CD4-positive, alpha-beta T cell (primary cell): ENCODE results near the gene MAPT. TPM values are rescaled to one million over a fixed set of nuclear protein-coding genes. Genes with fewer than 3 reads are reported as not detected.
A peak's percentile ranks its signal among the peaks of the same experiment; 100 is the strongest.

Experiments
- ATAC-seq: fragments of 200-7000 bp; cut with Tn5 transposase; one replicate; pipeline ENCODE4 v1.10.0; 2022; ENCODE audit warnings: mild to moderate bottlenecking; ENCODE audit not compliant: poor library complexity
- CTCF ChIA-PET: fragments of 350-600 bp; sonication (Branson Sonifier 250); formaldehyde crosslinking; loops from one replicate; lab custom pipeline; 2021; ENCODE audit warnings: antibody characterized with exemption, inconsistent platforms; lab: Charles Lee
- POLR2A ChIA-PET: fragments of 350-600 bp; sonication (Branson Sonifier 250); formaldehyde crosslinking; loops from one replicate; lab custom pipeline; 2021; ENCODE audit warnings: antibody characterized with exemption, inconsistent platforms; lab: Charles Lee
- DNase-seq, 14 experiments: peaks; one replicate each; pipeline ENCODE4 v3.0.0-alpha.2; 2013 to 2020; ENCODE audit warnings: mixed read lengths in 2 of 14
- H3K27ac ChIP-seq, 2 donors: one replicate each; pipeline versions ENCODE4 v1.5.1 to v1.7.0; 2013; ENCODE audit warnings: low read length in 2 of 2, low read depth in 1 of 2, mild to moderate bottlenecking in 1 of 2
- H3K27me3 ChIP-seq, 2 experiments: 1 replicate in 1 of 2; 2 replicates in 1 of 2; pipeline versions ENCODE4 v1.6.1 to v1.7.0; 2013; ENCODE audit warnings: low read length in 2 of 2, control low read depth in 1 of 2, mild to moderate bottlenecking in 1 of 2, moderate library complexity in 1 of 2; ENCODE audit not compliant: insufficient read depth in 2 of 2, control insufficient read depth in 1 of 2
- H3K36me3 ChIP-seq: one replicate; pipeline ENCODE4 v1.6.1; 2013; ENCODE audit warnings: low read length, control low read depth; ENCODE audit not compliant: insufficient read depth
- H3K4me1 ChIP-seq: one replicate; pipeline ENCODE4 v1.6.1; 2013; ENCODE audit warnings: low read length, control low read depth; ENCODE audit not compliant: insufficient read depth
- H3K4me3 ChIP-seq: one replicate; pipeline ENCODE4 v1.5.1; 2013; ENCODE audit warnings: mild to moderate bottlenecking, low read length, moderate library complexity
- H3K9me3 ChIP-seq, 2 experiments: 1 replicate in 1 of 2; 2 replicates in 1 of 2; pipeline versions ENCODE4 v1.6.1 to v1.7.0; 2013; ENCODE audit warnings: low read length in 2 of 2, mild to moderate bottlenecking in 2 of 2, control low read depth in 1 of 2, moderate library complexity in 1 of 2; ENCODE audit not compliant: control insufficient read depth in 1 of 2, insufficient read depth in 1 of 2
- H3K27ac Mint-ChIP-seq: one replicate; pipeline ENCODE4 v1.8.0; 2020; ENCODE audit warnings: mixed read lengths
- H3K27me3 Mint-ChIP-seq: one replicate; pipeline ENCODE4 v1.8.0; 2021; ENCODE audit warnings: mixed read lengths
- H3K36me3 Mint-ChIP-seq: one replicate; pipeline ENCODE4 v1.8.0; 2021; ENCODE audit warnings: low read depth, mixed read lengths
- H3K4me1 Mint-ChIP-seq: one replicate; pipeline ENCODE4 v1.8.0; 2021; ENCODE audit warnings: low read depth, mixed read lengths
- H3K4me3 Mint-ChIP-seq: one replicate; pipeline ENCODE4 v1.8.0; 2020; ENCODE audit warnings: mild to moderate bottlenecking, mixed read lengths
- H3K9me3 Mint-ChIP-seq: one replicate; pipeline ENCODE4 v1.8.0; 2020; ENCODE audit warnings: mixed read lengths
- CTCF ChIP-seq: fragments of 200-600 bp; IDR thresholded peaks from one replicate; pipeline ENCODE4 v1.8.0; 2022; ENCODE audit warnings: antibody characterized with exemption, mild to moderate bottlenecking
- intact Hi-C, 2 experiments: fragments of 100-400 bp; cut with DNase I in 1 of 2; cut with micrococcal nuclease in 1 of 2; formaldehyde crosslinking; loops; one replicate each; pipeline versions ENCODE4 v1.15.1 to v1.9.0; 2023 to 2025; cut with DNase I, micrococcal nuclease
- total RNA-seq, 174 experiments: library from RNA in 2 of 174; stranded (reverse) in 2 of 174; gene quantifications; one replicate each; pipeline ENCODE4 v1.2.3 and lab custom pipeline; 2021 to 2026

MAPT gene
- total RNA-seq, 2 experiments from 2014 or later = 0.41 to 0.53 TPM

GRCh38 chr17:46028374-46028773, 134.0 kb downstream of the MAPT start:
- no peaks in the 10 kb centered on the region for H3K27me3 Mint-ChIP-seq
- TF ChIP-seq CTCF = no peak
- H3K4me1 ChIP-seq = no peaks in the 10 kb centered on the region
- no peaks in the 10 kb centered on the region for H3K9me3 ChIP-seq
- peak overlapping the region; percentile 69 for H3K27ac Mint-ChIP-seq
- ChIA-PET POLR2A (no interaction called here), CTCF (interaction anchor here (1.3 kb wide), 1 partner anchor 16 kb away, joined by 3 read pairs; no protein-coding TSS in a partner anchor)
- H3K4me1 Mint-ChIP-seq = no peaks in the 10 kb centered on the region
- H3K27me3 ChIP-seq = no peaks in the 10 kb centered on the region
- no peak overlapping the region for H3K4me3 Mint-ChIP-seq
- peaks cover 73% of the 10 kb centered on the region for H3K36me3 Mint-ChIP-seq
- no peak overlapping the region for H3K4me3 ChIP-seq
- DNase-seq (no peak), ATAC-seq (no peak)
- H3K9me3 Mint-ChIP-seq = no peaks in the 10 kb centered on the region
- peaks cover 44% of the 10 kb centered on the region for H3K36me3 ChIP-seq
- peak overlapping the region in 1 of 2 donors; percentile 16 for H3K27ac ChIP-seq
- intact Hi-C loops = no loop called here

GRCh38 chr17:46028981-46029565, 134.7 kb downstream of the MAPT start:
- ChIA-PET POLR2A (no interaction called here), CTCF (interaction anchor here (1.3 kb wide), 1 partner anchor 16 kb away, joined by 3 read pairs; no protein-coding TSS in a partner anchor)
- no peaks in the 10 kb centered on the region for H3K4me1 Mint-ChIP-seq
- no peaks in the 10 kb centered on the region for H3K27me3 Mint-ChIP-seq
- H3K27me3 ChIP-seq = no peaks in the 10 kb centered on the region
- no peaks in the 10 kb centered on the region for H3K9me3 ChIP-seq
- DNase-seq (no peak), ATAC-seq (no peak)
- no peaks in the 10 kb centered on the region for H3K4me1 ChIP-seq
- no peak overlapping the region for H3K4me3 Mint-ChIP-seq
- H3K36me3 ChIP-seq = peaks cover 51% of the 10 kb centered on the region
- TF ChIP-seq CTCF = no peak
- H3K9me3 Mint-ChIP-seq = no peaks in the 10 kb centered on the region
- H3K27ac Mint-ChIP-seq = peak overlapping the region; percentile 69
- intact Hi-C loops = no loop called here
- H3K4me3 ChIP-seq = no peak overlapping the region
- H3K36me3 Mint-ChIP-seq = peaks cover 80% of the 10 kb centered on the region
- H3K27ac ChIP-seq = peak overlapping the region in 1 of 2 donors; percentile 16

GRCh38 chr17:46029627-46030026, 135.3 kb downstream of the MAPT start:
- ATAC-seq (no peak), DNase-seq (no peak)
- no peak overlapping the region for H3K4me3 Mint-ChIP-seq
- peaks cover 56% of the 10 kb centered on the region for H3K36me3 ChIP-seq
- H3K27me3 Mint-ChIP-seq = no peaks in the 10 kb centered on the region
- no peak overlapping the region for H3K27ac Mint-ChIP-seq
- intact Hi-C loops = no loop called here
- H3K4me3 ChIP-seq = no peak overlapping the region
- no peaks in the 10 kb centered on the region for H3K27me3 ChIP-seq
- H3K9me3 ChIP-seq = no peaks in the 10 kb centered on the region
- H3K9me3 Mint-ChIP-seq = no peaks in the 10 kb centered on the region
- CTCF ChIA-PET = no interaction called here
- POLR2A ChIA-PET = no interaction called here
- H3K4me1 Mint-ChIP-seq = no peaks in the 10 kb centered on the region
- no peaks in the 10 kb centered on the region for H3K4me1 ChIP-seq
- H3K27ac ChIP-seq = no peak overlapping the region
- H3K36me3 Mint-ChIP-seq = peaks cover 85% of the 10 kb centered on the region
- TF ChIP-seq CTCF = no peak
